ENCODE measurements around the gene STXBP6.

STXBP6 gene

GRCh38 chr14:24834956-24835355 is 215.0 kb downstream of the STXBP6 start:
- H3K27ac ChIP-seq = no peak overlapping the region
- no peak overlapping the region for H3K9ac ChIP-seq (ENCODE audit: insufficient read length)
- no peaks in the 10 kb centered on the region for H3K9me3 ChIP-seq (ENCODE audit: low read depth, low read length)
- DNase-seq (ENCODE audit: low read depth, low spot score) = no peak
- no peak for TF ChIP-seq FOXP2 (optimal IDR thresholded peaks at IDR 0.05; ENCODE audit: control extremely low read depth, extremely low read length, insufficient read depth)
- TF ChIP-seq EZH2 (IDR thresholded peaks at IDR 0.05) = no peak
- TF ChIP-seq POLR2AphosphoS5 (IDR thresholded peaks at IDR 0.05; ENCODE audit: borderline replicate concordance, low read depth, low read length) = no peak
- no peaks in the 10 kb centered on the region for H3K36me3 ChIP-seq (ENCODE audit: insufficient read depth, low read length)
- no peak overlapping the region for H3K4me3 ChIP-seq

DNA sequence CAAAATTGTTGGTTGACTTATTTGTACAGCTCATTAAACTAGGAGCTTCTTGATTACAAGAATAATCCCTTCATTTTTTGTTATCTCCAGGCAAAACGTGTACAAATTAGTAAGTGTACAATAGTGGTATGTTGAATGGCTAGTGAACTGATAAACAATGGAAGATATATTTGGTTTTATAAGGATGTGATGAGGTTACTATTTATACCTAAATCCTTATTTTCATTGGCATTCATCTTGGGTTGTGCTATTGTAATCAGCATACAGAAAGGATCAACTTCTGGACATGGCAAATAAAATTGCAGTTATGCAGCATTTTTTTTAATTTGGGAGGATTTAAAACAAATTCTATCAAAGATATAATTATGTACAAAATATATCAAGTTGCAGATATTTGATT is 216.6 kb downstream of the STXBP6 start:
- H3K36me3 ChIP-seq (ENCODE audit: insufficient read depth, low read length) = no peaks in the 10 kb centered on the region
- no peak overlapping the region for H3K4me3 ChIP-seq
- no peak overlapping the region for H3K27ac ChIP-seq
- DNase-seq (ENCODE audit: low read depth, low spot score) = no peak
- no peak overlapping the region for H3K9ac ChIP-seq (ENCODE audit: insufficient read length)
- TF ChIP-seq POLR2AphosphoS5 (IDR thresholded peaks at IDR 0.05; ENCODE audit: borderline replicate concordance, low read depth, low read length) (no peak), FOXP2 (optimal IDR thresholded peaks at IDR 0.05; ENCODE audit: control extremely low read depth, extremely low read length, insufficient read depth) (no peak), EZH2 (IDR thresholded peaks at IDR 0.05) (no peak)
- H3K9me3 ChIP-seq (ENCODE audit: low read depth, low read length) = no peaks in the 10 kb centered on the region

GRCh38 chr14:24831677-24832076 is 218.3 kb downstream of the STXBP6 start:
- no peak overlapping the region for H3K9ac ChIP-seq (ENCODE audit: insufficient read length)
- H3K36me3 ChIP-seq (ENCODE audit: insufficient read depth, low read length) = no peaks in the 10 kb centered on the region
- TF ChIP-seq POLR2AphosphoS5 (IDR thresholded peaks at IDR 0.05; ENCODE audit: borderline replicate concordance, low read depth, low read length) = no peak
- no peak for TF ChIP-seq FOXP2 (optimal IDR thresholded peaks at IDR 0.05; ENCODE audit: control extremely low read depth, extremely low read length, insufficient read depth)
- H3K9me3 ChIP-seq (ENCODE audit: low read depth, low read length) = no peaks in the 10 kb centered on the region
- H3K4me3 ChIP-seq = no peak overlapping the region
- no peak for DNase-seq (ENCODE audit: low read depth, low spot score)
- no peak overlapping the region for H3K27ac ChIP-seq

GRCh38 chr14:24829862-24830261 is 220.1 kb downstream of the STXBP6 start:
- H3K4me3 ChIP-seq = no peak overlapping the region
- TF ChIP-seq FOXP2 (optimal IDR thresholded peaks at IDR 0.05; ENCODE audit: control extremely low read depth, extremely low read length, insufficient read depth) (no peak), POLR2AphosphoS5 (IDR thresholded peaks at IDR 0.05; ENCODE audit: borderline replicate concordance, low read depth, low read length) (no peak), EZH2 (IDR thresholded peaks at IDR 0.05) (no peak)
- no peaks in the 10 kb centered on the region for H3K36me3 ChIP-seq (ENCODE audit: insufficient read depth, low read length)
- DNase-seq (ENCODE audit: low read depth, low spot score) = no peak
- H3K27ac ChIP-seq = no peak overlapping the region
- no peak overlapping the region for H3K9ac ChIP-seq (ENCODE audit: insufficient read length)
- H3K9me3 ChIP-seq (ENCODE audit: low read depth, low read length) = no peaks in the 10 kb centered on the region

DNA sequence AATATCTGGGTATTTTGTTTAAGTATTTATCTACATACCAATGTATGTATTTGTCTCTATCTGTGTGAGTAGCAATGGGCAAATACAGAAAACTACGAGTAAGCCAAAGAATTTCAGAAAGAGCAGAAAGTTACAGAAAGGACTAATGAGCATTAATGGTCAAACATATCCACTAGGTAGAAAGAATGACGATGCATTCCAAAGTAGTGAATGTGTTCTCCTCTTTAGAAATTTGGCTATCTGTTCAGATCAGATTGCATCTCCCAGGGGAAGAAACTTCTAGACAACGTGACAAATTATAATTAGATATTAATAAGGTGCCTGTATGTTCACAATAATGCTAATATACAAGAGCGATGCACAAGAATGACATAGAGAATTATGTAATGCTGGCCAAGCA is 221.5 kb downstream of the STXBP6 start:
- Histone ChIP-seq H3K9me3 (ENCODE audit: low read depth, low read length) (no peaks in the 10 kb centered on the region), H3K27ac (no peak overlapping the region), H3K36me3 (ENCODE audit: insufficient read depth, low read length) (no peaks in the 10 kb centered on the region), H3K9ac (ENCODE audit: insufficient read length) (no peak overlapping the region), H3K4me3 (no peak overlapping the region)
- TF ChIP-seq EZH2 (IDR thresholded peaks at IDR 0.05) (no peak), POLR2AphosphoS5 (IDR thresholded peaks at IDR 0.05; ENCODE audit: borderline replicate concordance, low read depth, low read length) (no peak), FOXP2 (optimal IDR thresholded peaks at IDR 0.05; ENCODE audit: control extremely low read depth, extremely low read length, insufficient read depth) (no peak)
- no peak for DNase-seq (ENCODE audit: low read depth, low spot score)

GRCh38 chr14:24826390-24826789 is 223.6 kb downstream of the STXBP6 start:
- TF ChIP-seq POLR2AphosphoS5 (IDR thresholded peaks at IDR 0.05; ENCODE audit: borderline replicate concordance, low read depth, low read length) = no peak
- no peak for TF ChIP-seq FOXP2 (optimal IDR thresholded peaks at IDR 0.05; ENCODE audit: control extremely low read depth, extremely low read length, insufficient read depth)
- no peak for TF ChIP-seq EZH2 (IDR thresholded peaks at IDR 0.05)

GRCh38 chr14:24820616-24821015 is 229.3 kb downstream of the STXBP6 start:
- no peak overlapping the region for H3K9ac ChIP-seq (ENCODE audit: insufficient read length)
- no peaks in the 10 kb centered on the region for H3K9me3 ChIP-seq (ENCODE audit: low read depth, low read length)
- TF ChIP-seq POLR2AphosphoS5 (IDR thresholded peaks at IDR 0.05; ENCODE audit: borderline replicate concordance, low read depth, low read length) = no peak
- TF ChIP-seq EZH2 (IDR thresholded peaks at IDR 0.05) = peak; percentile 17
- TF ChIP-seq FOXP2 (optimal IDR thresholded peaks at IDR 0.05; ENCODE audit: control extremely low read depth, extremely low read length, insufficient read depth) = no peak
- DNase-seq (ENCODE audit: low read depth, low spot score) = no peak
- H3K36me3 ChIP-seq (ENCODE audit: insufficient read depth, low read length) = no peaks in the 10 kb centered on the region
- H3K4me3 ChIP-seq = no peak overlapping the region
- H3K27ac ChIP-seq = no peak overlapping the region

More at GRCh38 chr14:24826390-24826789, 223.6 kb downstream of the STXBP6 start:
- Histone ChIP-seq H3K36me3 (ENCODE audit: insufficient read depth, low read length) (no peaks in the 10 kb centered on the region), H3K9ac (ENCODE audit: insufficient read length) (no peak overlapping the region), H3K27ac (no peak overlapping the region), H3K4me3 (no peak overlapping the region), H3K9me3 (ENCODE audit: low read depth, low read length) (no peaks in the 10 kb centered on the region)
- no peak for DNase-seq (ENCODE audit: low read depth, low spot score)

GRCh38 chr14:24818823-24819341 is 231.1 kb downstream of the STXBP6 start:
- no peak overlapping the region for H3K4me3 ChIP-seq
- H3K9ac ChIP-seq (ENCODE audit: insufficient read length) = no peak overlapping the region
- DNase-seq (ENCODE audit: low read depth, low spot score) = no peak
- no peaks in the 10 kb centered on the region for H3K9me3 ChIP-seq (ENCODE audit: low read depth, low read length)
- H3K36me3 ChIP-seq (ENCODE audit: insufficient read depth, low read length) = no peaks in the 10 kb centered on the region
- H3K27ac ChIP-seq = no peak overlapping the region
- TF ChIP-seq EZH2 (IDR thresholded peaks at IDR 0.05) = no peak
- no peak for TF ChIP-seq FOXP2 (optimal IDR thresholded peaks at IDR 0.05; ENCODE audit: control extremely low read depth, extremely low read length, insufficient read depth)
- no peak for TF ChIP-seq POLR2AphosphoS5 (IDR thresholded peaks at IDR 0.05; ENCODE audit: borderline replicate concordance, low read depth, low read length)
